HCT116 (cell line): Measurements from ENCODE around the gene PDE4D. TPM values are rescaled to one million over a fixed set of nuclear protein-coding genes. Genes with fewer than 3 reads are reported as not detected.
"Not testable (repeated sequence)": the region's sequence is repeated elsewhere in the genome, so short reads cannot be mapped to it uniquely, and the experiment has no call there.

Source experiments
- ATAC-seq: fragments of 200-7000 bp; cut with Tn5 transposase; 2 replicates; pipeline ENCODE4 v1.9.1; 2020; ENCODE audit warnings: mild to moderate bottlenecking, moderate library complexity
- BruUV-seq: library from RNA; stranded (reverse); fragments of 400-500 nt; replicated peaks from 2 replicates; lab custom pipeline; 2021; lab: Mats Ljungman, UMichigan
- CTCF ChIA-PET: fragments of 300-600 bp; sonication (Branson Sonifier 250); formaldehyde crosslinking; loops from one replicate; lab custom pipeline; 2021; ENCODE audit warnings: antibody characterized with exemption; lab: Charles Lee
- POLR2A ChIA-PET: fragments of 300-600, 350-600 bp; sonication (Branson Sonifier 250); formaldehyde crosslinking; loops from one replicate; lab custom pipeline; 2021; ENCODE audit warnings: antibody characterized with exemption; lab: Charles Lee
- RAD21 ChIA-PET, 2 experiments: fragments of 300-600 bp; sonication (Branson Sonifier 250); formaldehyde crosslinking; loops; one replicate each; lab custom pipeline; 2023; ENCODE audit warnings: low total read pairs in 2 of 2; ENCODE audit not compliant: uncharacterized antibody in 2 of 2, unreplicated experiment in 2 of 2, low non-redundant PET in 1 of 2; lab: Charles Lee
- DNase-seq: peaks from one replicate; pipeline ENCODE4 v3.0.0-alpha.2; 2010; ENCODE audit warnings: low read depth, low spot score
- H2AFZ ChIP-seq: fragments of 200-600 bp; shearing (Covaris generic), sonication (generic); 2 replicates; pipeline ENCODE4 v1.6.1; 2017; ENCODE audit warnings: low read depth, mixed run types, mixed read lengths, antibody characterized with exemption, low read length; ENCODE audit not compliant: poor library complexity, severe bottlenecking
- H3K27ac ChIP-seq: 2 replicates; pipeline ENCODE4 v1.5.1; 2012; ENCODE audit warnings: low read depth, low read length
- H3K27me3 ChIP-seq: fragments of 200-600 bp; sonication (generic); 2 replicates; pipeline ENCODE4 v1.6.1; 2016; ENCODE audit warnings: mixed run types, low read length, mixed read lengths; ENCODE audit not compliant: insufficient read depth
- H3K36me3 ChIP-seq, 2 experiments: fragments of 200-500 bp in 1 of 2; fragments of 200-600 bp in 1 of 2; sonication (Bioruptor generic) in 1 of 2; sonication (generic) in 1 of 2; 2 replicates each; pipeline versions ENCODE4 v1.5.1 to v1.6.1; 2014 to 2016; ENCODE audit warnings: low read length in 2 of 2, inconsistent platforms in 1 of 2, mixed read lengths in 1 of 2, mixed run types in 1 of 2; ENCODE audit not compliant: insufficient read depth in 2 of 2, control insufficient read depth in 1 of 2
- H3K4me1 ChIP-seq, 2 experiments: fragments of 200-600 bp in 1 of 2; sonication (generic) in 1 of 2; 2 replicates each; pipeline versions ENCODE4 v1.5.1 to v1.6.1; 2012 to 2017; ENCODE audit warnings: low read length in 2 of 2, inconsistent platforms in 1 of 2, mild to moderate bottlenecking in 1 of 2, mixed read lengths in 1 of 2, mixed run types in 1 of 2, moderate library complexity in 1 of 2; ENCODE audit not compliant: insufficient read depth in 2 of 2, control insufficient read depth in 1 of 2
- H3K4me2 ChIP-seq: fragments of 200-600 bp; sonication (generic); 2 replicates; pipeline ENCODE4 v1.6.1; 2017; ENCODE audit warnings: mixed run types, low read length, mixed read lengths
- H3K4me3 ChIP-seq, 2 experiments: fragments of 200-600 bp in 1 of 2; sonication (generic) in 1 of 2; replicated peaks in 1 of 2; 2 replicates each; pipeline ENCODE4 v1.5.1; 2011 to 2016; ENCODE audit warnings: low read length in 2 of 2, control low read depth in 1 of 2, low read depth in 1 of 2, mild to moderate bottlenecking in 1 of 2, mixed read lengths in 1 of 2, mixed run types in 1 of 2
- H3K79me2 ChIP-seq: fragments of 200-600 bp; sonication (generic); 2 replicates; pipeline ENCODE4 v1.6.1; 2017; ENCODE audit warnings: mild to moderate bottlenecking, mixed run types, low read length, moderate library complexity, mixed read lengths; ENCODE audit not compliant: insufficient read depth
- H3K9ac ChIP-seq: fragments of 200-600 bp; sonication (generic); 2 replicates; pipeline ENCODE4 v1.6.1; 2016; ENCODE audit warnings: low read length, mixed read lengths
- H3K9me2 ChIP-seq: fragments of 200-600 bp; sonication (generic), shearing (Covaris generic); 2 replicates; pipeline ENCODE4 v1.6.1; 2017; ENCODE audit warnings: mixed run types, mild to moderate bottlenecking, moderate library complexity; ENCODE audit not compliant: insufficient read depth
- H3K9me3 ChIP-seq, 2 experiments: fragments of 200-500 bp in 1 of 2; fragments of 200-600 bp in 1 of 2; sonication (Bioruptor generic) in 1 of 2; sonication (generic) in 1 of 2; 2 replicates each; pipeline ENCODE4 v1.6.1; 2014 to 2017; ENCODE audit warnings: low read length in 2 of 2, mixed read lengths in 2 of 2, inconsistent platforms in 1 of 2, low read depth in 1 of 2, mild to moderate bottlenecking in 1 of 2, mixed run types in 1 of 2, moderate library complexity in 1 of 2; ENCODE audit not compliant: control insufficient read depth in 1 of 2, insufficient read depth in 1 of 2
- H4K20me1 ChIP-seq: fragments of 200-600 bp; sonication (generic), shearing (Covaris generic); 2 replicates; pipeline ENCODE4 v1.6.1; 2017; ENCODE audit warnings: mixed run types, mild to moderate bottlenecking, moderate library complexity; ENCODE audit not compliant: insufficient read depth
- ATF3 ChIP-seq: IDR thresholded peaks from 2 replicates; pipeline ENCODE4 v1.6.1; 2012
- CEBPB ChIP-seq: IDR thresholded peaks from 2 replicates; pipeline ENCODE4 v1.6.1; 2012; ENCODE audit warnings: low read depth
- CTCF ChIP-seq, 3 experiments: fragments of 200-600 bp in 1 of 3; sonication (generic) in 1 of 3; IDR thresholded peaks in 2 of 3; conservative IDR thresholded peaks in 1 of 3; 2 replicates each; pipeline ENCODE4 v1.5.1; 2012 to 2017; ENCODE audit warnings: low read depth in 2 of 3, low read length in 2 of 3, antibody characterized with exemption in 1 of 3, borderline replicate concordance in 1 of 3, control low read depth in 1 of 3, mild to moderate bottlenecking in 1 of 3, mixed read lengths in 1 of 3, mixed run types in 1 of 3, moderate library complexity in 1 of 3; ENCODE audit not compliant: insufficient read depth in 1 of 3
- EZH2 ChIP-seq: fragments of 200-600 bp; sonication (generic); IDR thresholded peaks from 2 replicates; pipeline ENCODE4 v1.6.1; 2017; ENCODE audit warnings: antibody characterized with exemption, mixed run types
- EZH2phosphoT487 ChIP-seq: fragments of 200-600 bp; IDR thresholded peaks from 2 replicates; pipeline ENCODE4 v1.6.1; 2018; ENCODE audit warnings: antibody characterized with exemption, borderline replicate concordance
- JUND ChIP-seq: IDR thresholded peaks from 2 replicates; pipeline ENCODE4 v1.6.1; 2012
- POLR2A ChIP-seq: IDR thresholded peaks from 2 replicates; pipeline ENCODE4 v1.7.0; 2011; ENCODE audit warnings: borderline replicate concordance; ENCODE audit not compliant: insufficient read depth, insufficient read length; ENCODE audit errors: extremely low read depth
- POLR2AphosphoS5 ChIP-seq: IDR thresholded peaks from 2 replicates; pipeline ENCODE4 v1.6.1; 2011; ENCODE audit warnings: mild to moderate bottlenecking, low read depth, low read length, moderate library complexity
- SIN3A ChIP-seq: IDR thresholded peaks from 2 replicates; pipeline ENCODE4 v1.6.1; 2012; ENCODE audit warnings: low read depth
- SP1 ChIP-seq: IDR thresholded peaks from 2 replicates; pipeline ENCODE4 v1.6.1; 2012; ENCODE audit warnings: low read depth
- SRF ChIP-seq: IDR thresholded peaks from 2 replicates; pipeline ENCODE4 v1.6.1; 2012; ENCODE audit warnings: low read depth
- ZBTB33 ChIP-seq: IDR thresholded peaks from 2 replicates; pipeline ENCODE4 v1.6.1; 2011; ENCODE audit warnings: mild to moderate bottlenecking, low read length, moderate library complexity; ENCODE audit not compliant: insufficient replicate concordance; ENCODE audit errors: extremely low read depth
- ZFX ChIP-seq: fragments of 450-650 bp; IDR thresholded peaks from 2 replicates; pipeline ENCODE4 v1.6.1; 2017
- ZNF274 ChIP-seq: fragments of 200-500 bp; sonication (Bioruptor generic); IDR thresholded peaks from 2 replicates; pipeline ENCODE4 v1.6.1; 2014; ENCODE audit warnings: mild to moderate bottlenecking, low read depth, low read length, inconsistent platforms
- intact Hi-C: fragments of 100-400 bp; cut with micrococcal nuclease; formaldehyde crosslinking; loops from 2 replicates; pipeline ENCODE4 v1.10.0; 2022
- total RNA-seq: library from RNA; stranded (reverse); gene quantifications from one replicate; pipeline ENCODE4 v1.2.1, GENCODE V29; 2021; ENCODE audit not compliant: unreplicated experiment

PDE4D gene
- total RNA-seq, 1 experiment from 2014 or later, result 1.1 TPM

- TF ChIP-seq CTCF (IDR thresholded peaks at IDR 0.05 in 2 of 3, conservative IDR thresholded peaks at IDR 0.05 in 1 of 3; ENCODE audit: borderline replicate concordance in 1 of 3, insufficient read depth in 1 of 3, low read depth in 2 of 3, low read length in 2 of 3), result no peak
- TF ChIP-seq CEBPB, result no peak
- TF ChIP-seq ATF3, result no peak
These were observed 317.7 kb downstream of the PDE4D start (continued) for GRCh38 chr5:59575648-59576445.

GRCh38 chr5:59573509-59573908, 320.0 kb downstream of the PDE4D start:
- H3K9me2 ChIP-seq, H3K4me2 ChIP-seq, H3K27ac ChIP-seq, DNase-seq, H3K79me2 ChIP-seq, RAD21 ChIA-PET, intact Hi-C loops, H2AFZ ChIP-seq, BruUV-seq, H3K9ac ChIP-seq, H3K4me1 ChIP-seq, ATAC-seq, H4K20me1 ChIP-seq, POLR2A ChIA-PET, H3K4me3 ChIP-seq, H3K36me3 ChIP-seq, CTCF ChIA-PET, H3K9me3 ChIP-seq: not testable (repeated sequence)
- H3K27me3 ChIP-seq, result peaks cover 13% of the 10 kb centered on the region; the same call in 1 of the 2 replicates

- no peak overlapping the region for H3K27ac ChIP-seq
- H3K9me3 ChIP-seq, result no peaks in the 10 kb centered on the region
- no TSS peak for BruUV-seq
- no peak overlapping the region for H3K9ac ChIP-seq
- RAD21 ChIA-PET, result no interaction called here
- DNase-seq, result no peak
- H3K36me3 ChIP-seq, result no peaks in the 10 kb centered on the region
- POLR2A ChIA-PET, result no interaction called here
- no peak overlapping the region for H2AFZ ChIP-seq
- no peak overlapping the region for H3K4me3 ChIP-seq
- no peak for ATAC-seq
- no peaks in the 10 kb centered on the region for H3K4me1 ChIP-seq
- CTCF ChIA-PET, result no interaction called here
- no peak overlapping the region for H3K4me2 ChIP-seq
- H3K9me2 ChIP-seq, result no peaks in the 10 kb centered on the region
- no peaks in the 10 kb centered on the region for H4K20me1 ChIP-seq
- no peaks in the 10 kb centered on the region for H3K79me2 ChIP-seq
- intact Hi-C loops, result no loop called here
- H3K27me3 ChIP-seq, result 0 out of 2 replicates have a peak, but pooled peaks cover 8% of the 10 kb centered on the region
- TF ChIP-seq JUND (no peak), POLR2A (no peak), ATF3 (no peak), EZH2 (no peak), SRF (no peak), ZNF274 (no peak), ZFX (no peak), ZBTB33 (no peak), SIN3A (no peak), EZH2phosphoT487 (no peak), POLR2AphosphoS5 (no peak), SP1 (no peak)
These were observed 322.5 kb downstream of the PDE4D start for GRCh38 chr5:59571067-59571466.
